Activated B cell treated with CpG ODN at 0.5 μM for 24 hours (primary cell): ENCODE data around the gene RANBP17. TPM values are rescaled to one million over a fixed set of nuclear protein-coding genes. Genes with fewer than 3 reads are reported as not detected.
"Not testable (repeated sequence)": the region's sequence is repeated elsewhere in the genome, so short reads cannot be mapped to it uniquely, and the experiment has no call there.

Experiments
- ATAC-seq: fragments of 200-7000 bp; cut with Tn5 transposase; one replicate; pipeline ENCODE4 v1.10.0; 2021; ENCODE audit warnings: low read depth, mild to moderate bottlenecking, moderate library complexity
- CTCF ChIA-PET: fragments of 350-600 bp; sonication (Branson Sonifier 250); formaldehyde crosslinking; loops from one replicate; lab custom pipeline; 2021; ENCODE audit warnings: antibody characterized with exemption; lab: Charles Lee
- POLR2A ChIA-PET: fragments of 350-600 bp; sonication (Branson Sonifier 250); formaldehyde crosslinking; loops from one replicate; lab custom pipeline; 2021; ENCODE audit warnings: antibody characterized with exemption; lab: Charles Lee
- DNase-seq: peaks from one replicate; pipeline ENCODE4 v3.0.0; 2022
- H3K27ac Mint-ChIP-seq: one replicate; pipeline ENCODE4 v1.8.0; 2020; ENCODE audit warnings: mixed read lengths
- H3K27me3 Mint-ChIP-seq: one replicate; pipeline ENCODE4 v1.8.0; 2021; ENCODE audit warnings: mixed read lengths
- H3K36me3 Mint-ChIP-seq: one replicate; pipeline ENCODE4 v1.8.0; 2021; ENCODE audit warnings: low read depth, mixed read lengths
- H3K4me1 Mint-ChIP-seq: one replicate; pipeline ENCODE4 v1.8.0; 2021; ENCODE audit warnings: mixed read lengths
- H3K4me3 Mint-ChIP-seq: one replicate; pipeline ENCODE4 v1.8.0; 2020; ENCODE audit warnings: mild to moderate bottlenecking, mixed read lengths
- H3K9me3 Mint-ChIP-seq: one replicate; pipeline ENCODE4 v1.8.0; 2020; ENCODE audit warnings: mixed read lengths
- intact Hi-C: fragments of 100-400 bp; cut with micrococcal nuclease; formaldehyde crosslinking; loops from one replicate; pipeline ENCODE4 v1.15.1; 2024
- total RNA-seq: library from RNA; stranded (reverse); gene quantifications from 2 replicates; pipeline ENCODE4 v1.2.3, GENCODE V29; 2022
- TF ChIP-seq, protein P1 (sequence below): fragments of 200-600 bp; IDR thresholded peaks from one replicate; pipeline ENCODE4 v1.8.0; 2022; ENCODE audit warnings: antibody characterized with exemption, mild to moderate bottlenecking

Gene RANBP17
- total RNA-seq, 1 donor from 2014 or later: not detected

GRCh38 chr5:170821257-170821800 lies 40.5 kb upstream of the RANBP17 start:
- Mint-ChIP-seq H3K9me3 (no peaks in the 10 kb centered on the region), H3K27me3 (peaks cover 4% of the 10 kb centered on the region), H3K36me3 (no peaks in the 10 kb centered on the region), H3K4me1 (no peaks in the 10 kb centered on the region), H3K27ac (no peak overlapping the region), H3K4me3 (no peak overlapping the region)
- TF ChIP-seq, protein P1, sequence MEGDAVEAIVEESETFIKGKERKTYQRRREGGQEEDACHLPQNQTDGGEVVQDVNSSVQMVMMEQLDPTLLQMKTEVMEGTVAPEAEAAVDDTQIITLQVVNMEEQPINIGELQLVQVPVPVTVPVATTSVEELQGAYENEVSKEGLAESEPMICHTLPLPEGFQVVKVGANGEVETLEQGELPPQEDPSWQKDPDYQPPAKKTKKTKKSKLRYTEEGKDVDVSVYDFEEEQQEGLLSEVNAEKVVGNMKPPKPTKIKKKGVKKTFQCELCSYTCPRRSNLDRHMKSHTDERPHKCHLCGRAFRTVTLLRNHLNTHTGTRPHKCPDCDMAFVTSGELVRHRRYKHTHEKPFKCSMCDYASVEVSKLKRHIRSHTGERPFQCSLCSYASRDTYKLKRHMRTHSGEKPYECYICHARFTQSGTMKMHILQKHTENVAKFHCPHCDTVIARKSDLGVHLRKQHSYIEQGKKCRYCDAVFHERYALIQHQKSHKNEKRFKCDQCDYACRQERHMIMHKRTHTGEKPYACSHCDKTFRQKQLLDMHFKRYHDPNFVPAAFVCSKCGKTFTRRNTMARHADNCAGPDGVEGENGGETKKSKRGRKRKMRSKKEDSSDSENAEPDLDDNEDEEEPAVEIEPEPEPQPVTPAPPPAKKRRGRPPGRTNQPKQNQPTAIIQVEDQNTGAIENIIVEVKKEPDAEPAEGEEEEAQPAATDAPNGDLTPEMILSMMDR: no peak
- intact Hi-C loops: no loop called here
- ChIA-PET CTCF (no interaction called here), POLR2A (no interaction called here)
- ATAC-seq (no peak), DNase-seq (no peak)

DNA sequence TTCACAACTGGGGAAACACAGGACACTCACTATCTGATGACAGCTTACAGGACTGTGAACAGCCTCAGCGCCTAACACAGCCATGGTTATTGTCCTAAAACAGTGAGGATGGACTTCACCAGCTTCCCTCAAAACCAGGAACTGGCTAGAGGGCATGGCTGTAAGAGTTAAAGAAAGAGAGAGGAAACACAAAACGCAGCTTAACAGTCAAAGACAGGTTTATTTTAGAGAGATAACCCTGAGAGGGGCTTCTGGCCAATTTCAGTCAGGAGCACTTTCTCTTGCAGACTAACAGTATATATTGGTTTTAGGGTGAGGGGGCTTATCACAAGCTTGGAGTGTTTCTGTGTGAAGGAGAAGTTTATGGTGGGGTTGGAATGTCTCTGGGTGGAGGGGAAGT lies 35.7 kb upstream of the RANBP17 start:
- no peak overlapping the region for H3K27ac Mint-ChIP-seq
- no peaks in the 10 kb centered on the region for H3K36me3 Mint-ChIP-seq
- intact Hi-C loops: no loop called here
- ATAC-seq (no peak), DNase-seq (no peak)
- no peak overlapping the region for H3K4me3 Mint-ChIP-seq
- ChIA-PET CTCF (no interaction called here), POLR2A (no interaction called here)
- TF ChIP-seq, protein P1: no peak
- no peaks in the 10 kb centered on the region for H3K4me1 Mint-ChIP-seq
- H3K9me3 Mint-ChIP-seq: no peaks in the 10 kb centered on the region
- peaks cover 4% of the 10 kb centered on the region for H3K27me3 Mint-ChIP-seq

GRCh38 chr5:170832241-170832640 lies 29.6 kb upstream of the RANBP17 start:
- no peak overlapping the region for H3K4me3 Mint-ChIP-seq
- TF ChIP-seq, protein P1: no peak
- ChIA-PET CTCF (no interaction called here), POLR2A (no interaction called here)
- H3K27ac Mint-ChIP-seq: no peak overlapping the region
- DNase-seq (no peak), ATAC-seq (no peak)
- no peaks in the 10 kb centered on the region for H3K9me3 Mint-ChIP-seq
- H3K27me3 Mint-ChIP-seq: no peaks in the 10 kb centered on the region
- no peaks in the 10 kb centered on the region for H3K36me3 Mint-ChIP-seq
- intact Hi-C loops: no loop called here
- H3K4me1 Mint-ChIP-seq: no peaks in the 10 kb centered on the region

DNA sequence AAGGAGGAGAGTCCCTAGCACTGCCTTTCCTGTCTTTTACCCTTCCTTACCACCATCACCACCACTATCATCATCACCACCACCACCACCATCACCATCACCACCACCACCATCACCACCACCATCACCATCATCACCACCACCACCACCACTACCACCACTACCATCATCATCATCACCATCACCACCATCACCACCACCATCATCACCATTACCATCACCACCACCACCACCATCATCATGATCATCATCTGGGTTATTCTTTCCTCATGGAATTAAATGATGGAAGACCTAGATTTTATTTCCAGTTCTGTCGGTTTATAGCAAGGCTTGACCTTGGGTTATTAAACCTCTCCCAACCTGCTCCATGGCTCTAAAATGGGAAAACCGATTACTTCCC lies 27.8 kb upstream of the RANBP17 start:
- H3K4me3 Mint-ChIP-seq, H3K36me3 Mint-ChIP-seq, POLR2A ChIA-PET, ATAC-seq, CTCF ChIA-PET, H3K27me3 Mint-ChIP-seq, H3K9me3 Mint-ChIP-seq, intact Hi-C loops, H3K27ac Mint-ChIP-seq, DNase-seq, H3K4me1 Mint-ChIP-seq: not testable (repeated sequence)

- H3K27ac Mint-ChIP-seq: no peak overlapping the region
- ChIA-PET CTCF (no interaction called here), POLR2A (no interaction called here)
- no peaks in the 10 kb centered on the region for H3K9me3 Mint-ChIP-seq
- TF ChIP-seq, protein P1: no peak
- no peaks in the 10 kb centered on the region for H3K36me3 Mint-ChIP-seq
- H3K27me3 Mint-ChIP-seq: no peaks in the 10 kb centered on the region
- intact Hi-C loops: no loop called here
- ATAC-seq (no peak), DNase-seq (no peak)
- no peaks in the 10 kb centered on the region for H3K4me1 Mint-ChIP-seq
- H3K4me3 Mint-ChIP-seq: no peak overlapping the region
These were observed 25.6 kb upstream of the RANBP17 start for GRCh38 chr5:170836226-170836625.

DNA sequence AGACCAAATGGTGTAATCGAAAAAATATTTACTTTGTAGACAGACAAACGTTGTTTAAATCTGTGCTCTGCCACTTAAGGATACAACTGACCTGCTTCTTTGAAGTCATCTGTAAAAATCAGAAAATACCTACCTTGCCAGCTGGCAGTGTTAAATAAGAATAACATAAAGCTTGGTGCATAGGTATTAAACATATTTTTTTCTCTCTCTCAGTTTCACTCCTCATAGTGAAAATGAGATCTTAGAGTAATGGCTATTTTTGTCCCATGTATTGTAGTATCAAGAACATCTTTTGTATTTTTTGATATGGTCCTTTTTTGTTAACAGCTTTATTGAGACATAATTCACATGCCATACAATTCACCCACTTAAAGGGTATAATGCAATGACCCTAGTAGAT lies 17.9 kb upstream of the RANBP17 start:
- TF ChIP-seq, protein P1: no peak
- no peaks in the 10 kb centered on the region for H3K4me1 Mint-ChIP-seq
- CTCF ChIA-PET: no interaction called here
- no peak overlapping the region for H3K4me3 Mint-ChIP-seq
- intact Hi-C loops: no loop called here
- H3K27me3 Mint-ChIP-seq: no peaks in the 10 kb centered on the region
- ATAC-seq: no peak
- no peak for DNase-seq
- H3K36me3 Mint-ChIP-seq: no peaks in the 10 kb centered on the region
- H3K27ac Mint-ChIP-seq: no peak overlapping the region
- POLR2A ChIA-PET: no interaction called here
- H3K9me3 Mint-ChIP-seq: no peaks in the 10 kb centered on the region
